Measurements from ENCODE around the gene LPIN2.

- TF ChIP-seq POLR2A (IDR thresholded peaks at IDR 0.05; ENCODE audit: low read depth, low read length) = no peak
- TF ChIP-seq TAF1 (IDR thresholded peaks at IDR 0.05; ENCODE audit: borderline replicate concordance, low read depth, low read length) = no peak
- TF ChIP-seq POLR2AphosphoS5 (IDR thresholded peaks at IDR 0.05; ENCODE audit: low read depth, low read length) = no peak
Observed at GRCh38 chr18:3015204-3015592, 2.3 kb upstream of the LPIN2 start.
